K562 (cell line): ENCODE measurements around the gene ZMYND8. TPM values are rescaled to one million over a fixed set of nuclear protein-coding genes. Genes with fewer than 3 reads are reported as not detected.
A peak's percentile ranks its signal among the peaks of the same experiment; 100 is the strongest.

Source experiments
- ATAC-seq: fragments of 200-7000 bp; cut with Tn5 transposase; 3 replicates; pipeline ENCODE4 v1.9.1; 2020; ENCODE audit warnings: moderate library complexity
- BruUV-seq: library from RNA; stranded (reverse); fragments of 400-500 nt; replicated peaks from 2 replicates; lab custom pipeline; 2021; lab: Mats Ljungman, UMichigan
- CTCF ChIA-PET: fragments of 300-600 bp; formaldehyde crosslinking; extraction: SDS; loops from one replicate; lab custom pipeline; 2021; ENCODE audit warnings: low intra/inter-chr PET ratio; lab: Yijun Ruan, JAX
- POLR2A ChIA-PET: fragments of 300-600, 350-650 bp; sonication (Branson Sonifier 250); formaldehyde crosslinking; extraction: SDS; loops from one replicate; lab custom pipeline; 2021; ENCODE audit warnings: antibody characterized with exemption, inconsistent platforms; lab: Yijun Ruan, JAX
- DNase-seq, 4 experiments: peaks; one replicate each; pipeline versions ENCODE4 v3.0.0 to v3.0.0-alpha.2; 2011 to 2018; ENCODE audit warnings: low spot score in 3 of 4, mixed read lengths in 3 of 4; ENCODE audit errors: extremely low read depth in 1 of 4
- FAIRE-seq: peaks from 2 replicates; lab custom pipeline; 2011; peaks lifted over from hg19 to GRCh38; lab: Jason Lieb, UNC
- H2AFZ ChIP-seq: 2 replicates; pipeline ENCODE4 v1.6.0; 2011; ENCODE audit warnings: low read depth, low read length, control low read depth, inconsistent platforms
- H3K27ac ChIP-seq: fragments of 200-600 bp; 3 replicates; pipeline ENCODE4 v1.8.0; 2011; ENCODE audit warnings: low read depth, mild to moderate bottlenecking, control low read depth, inconsistent platforms, low read length, moderate library complexity, mixed read lengths; ENCODE audit errors: extremely low read depth
- H3K27me3 ChIP-seq, 2 experiments: fragments of 300-600 bp in 1 of 2; 2 replicates in 1 of 2; 3 replicates in 1 of 2; pipeline versions ENCODE4 v1.6.0 to v1.8.0; 2011; ENCODE audit warnings: inconsistent platforms in 2 of 2, low read length in 2 of 2, mild to moderate bottlenecking in 1 of 2, mixed read lengths in 1 of 2, moderate library complexity in 1 of 2; ENCODE audit not compliant: control insufficient read depth in 2 of 2, insufficient read depth in 2 of 2
- H3K36me3 ChIP-seq: fragments of 300-600 bp; 3 replicates; pipeline ENCODE4 v1.8.0; 2011; ENCODE audit warnings: mild to moderate bottlenecking, low read length, inconsistent platforms; ENCODE audit not compliant: control insufficient read depth, insufficient read depth
- H3K4me1 ChIP-seq, 2 experiments: fragments of 200-600 bp in 1 of 2; replicated peaks in 1 of 2; 2 replicates in 1 of 2; 3 replicates in 1 of 2; pipeline versions ENCODE4 v1.5.1 to v1.8.0; 2011; ENCODE audit warnings: inconsistent platforms in 2 of 2, low read length in 2 of 2, mild to moderate bottlenecking in 1 of 2, mixed read lengths in 1 of 2, moderate library complexity in 1 of 2; ENCODE audit not compliant: control insufficient read depth in 2 of 2, insufficient read depth in 2 of 2
- H3K4me2 ChIP-seq: 2 replicates; pipeline ENCODE4 v1.6.1; 2011; ENCODE audit warnings: low read length, control low read depth, inconsistent platforms, mixed read lengths; ENCODE audit not compliant: insufficient read depth
- H3K4me3 ChIP-seq: fragments of 200-600 bp; sonication (generic), shearing (Covaris generic); 2 replicates; pipeline ENCODE4 v1.5.1; 2016; ENCODE audit warnings: control low read depth, inconsistent platforms
- H3K79me2 ChIP-seq: fragments of 200-600 bp; 3 replicates; pipeline ENCODE4 v1.8.0; 2011; ENCODE audit warnings: low read length, inconsistent platforms; ENCODE audit not compliant: control insufficient read depth, insufficient read depth
- H3K9ac ChIP-seq, 2 experiments: 2 replicates each; pipeline versions ENCODE4 v1.6.0 to v1.6.1; 2011; ENCODE audit warnings: low read depth in 2 of 2, low read length in 2 of 2, control low read depth in 1 of 2, inconsistent platforms in 1 of 2, mild to moderate bottlenecking in 1 of 2, mixed read lengths in 1 of 2; ENCODE audit not compliant: insufficient read depth in 1 of 2
- H3K9me1 ChIP-seq: one replicate; pipeline ENCODE4 v1.6.0; 2011; ENCODE audit warnings: inconsistent platforms, mild to moderate bottlenecking, low read length, moderate library complexity; ENCODE audit not compliant: control insufficient read depth, insufficient read depth
- H3K9me3 ChIP-seq: replicated peaks from 2 replicates; pipeline ENCODE4 v1.5.1; 2011; ENCODE audit warnings: low read depth, low read length, inconsistent platforms; ENCODE audit not compliant: control insufficient read depth, insufficient read depth
- H4K20me1 ChIP-seq: replicated peaks from 2 replicates; pipeline ENCODE4 v1.6.1; 2011; ENCODE audit warnings: low read length, inconsistent platforms, mixed read lengths; ENCODE audit not compliant: control insufficient read depth, insufficient read depth
- NCOA2 ChIP-seq, 2 experiments: fragments of 450-650 bp; IDR thresholded peaks; 2 replicates each; pipeline ENCODE4 v1.6.1; 2018; ENCODE audit warnings: mild to moderate bottlenecking in 2 of 2, moderate library complexity in 1 of 2; ENCODE audit not compliant: partially characterized antibody in 2 of 2
- WGBS: fragments of 100-300 bp; shearing (Covaris generic); methylation state at CpG from one replicate; pipeline ENCODE4 v1.1.6; 2016; ENCODE audit warnings: low coverage, mixed read lengths; ENCODE audit not compliant: insufficient coverage; ENCODE audit errors: missing lambda C conversion rate; 5-methylcytosine and 5-hydroxymethylcytosine counted together
- in situ Hi-C: fragments of 300-500 bp; cut with MboI; formaldehyde crosslinking; loops from 4 replicates; pipeline ENCODE4 v1.15.0; 2018; ENCODE audit warnings: inconsistent platforms, mixed read lengths
- intact Hi-C: fragments of 100-400 bp; cut with micrococcal nuclease; formaldehyde crosslinking; loops from 2 replicates; pipeline ENCODE4 v1.14.2; 2022
- polyA plus RNA-seq, 8 experiments: library from polyadenylated mRNA; depleted of rRNA in 4 of 8; stranded (reverse) in 5 of 8; unstranded in 3 of 8; fragments of >200 nt; fragmentation: Nextera tagmentation in 2 of 8; fragmentation: Illumina TruSeq in 1 of 8; extraction: Ambion mirVana in 2 of 8; extraction: Trizol in 1 of 8; gene quantifications; 2 replicates each; pipeline versions ENCODE4 v1.2.1 to v1.2.3, GENCODE V29; 2011 to 2014; ENCODE audit warnings: inconsistent platforms in 1 of 8, missing spikeins in 1 of 8
- total RNA-seq, 7 experiments: library from RNA; depleted of rRNA in 6 of 7; stranded (reverse); fragments of >200 nt in 6 of 7; fragmentation: Illumina TruSeq in 2 of 7; extraction: Trizol in 2 of 7; gene quantifications; 2 replicates each; pipeline versions ENCODE4 v1.2.1 to v1.2.3, GENCODE V29; 2011 to 2021; ENCODE audit warnings: low replicate concordance in 1 of 7
- TF ChIP-seq, protein P1 (sequence below), 2 experiments: fragments of 450-650 bp; IDR thresholded peaks; 2 replicates each; pipeline ENCODE4 v1.6.1; 2016
- TF ChIP-seq, protein P2 (sequence below), 3 experiments: fragments of 200-800 bp in 1 of 3; fragments of 250-450 bp in 1 of 3; fragments of 450-650 bp in 1 of 3; sonication (Bioruptor Pico) in 1 of 3; sonication (Bioruptor generic) in 1 of 3; formaldehyde crosslinking in 1 of 3; IDR thresholded peaks; 2 replicates each; pipeline versions ENCODE4 v1.6.1 to v1.8.0; 2016 to 2022; ENCODE audit warnings: mild to moderate bottlenecking in 2 of 3, missing genetic modification characterization in 2 of 3, missing compliant biosample characterization in 1 of 3, moderate library complexity in 1 of 3
- TF ChIP-seq, protein P3 (sequence below), 2 experiments: fragments of 450-650 bp in 1 of 2; IDR thresholded peaks; 2 replicates each; pipeline ENCODE4 v1.6.1; 2011 to 2017; ENCODE audit warnings: low read depth in 2 of 2, antibody characterized with exemption in 1 of 2, borderline replicate concordance in 1 of 2, low read length in 1 of 2, mild to moderate bottlenecking in 1 of 2, mixed read lengths in 1 of 2; ENCODE audit not compliant: control insufficient read depth in 1 of 2
- TF ChIP-seq, protein P4 (sequence below): sonication (generic); formaldehyde crosslinking; IDR thresholded peaks from 2 replicates; pipeline ENCODE4 v1.8.1; 2023; ENCODE audit warnings: mild to moderate bottlenecking, missing genetic modification reagents

The ZMYND8 gene
- total and polyA plus RNA-seq, 9 of the 15 experiments (the other 6 are each of a cell fraction or from before 2014, with no cell fraction given): 31.8 to 148 (median 71.9) TPM

DNA sequence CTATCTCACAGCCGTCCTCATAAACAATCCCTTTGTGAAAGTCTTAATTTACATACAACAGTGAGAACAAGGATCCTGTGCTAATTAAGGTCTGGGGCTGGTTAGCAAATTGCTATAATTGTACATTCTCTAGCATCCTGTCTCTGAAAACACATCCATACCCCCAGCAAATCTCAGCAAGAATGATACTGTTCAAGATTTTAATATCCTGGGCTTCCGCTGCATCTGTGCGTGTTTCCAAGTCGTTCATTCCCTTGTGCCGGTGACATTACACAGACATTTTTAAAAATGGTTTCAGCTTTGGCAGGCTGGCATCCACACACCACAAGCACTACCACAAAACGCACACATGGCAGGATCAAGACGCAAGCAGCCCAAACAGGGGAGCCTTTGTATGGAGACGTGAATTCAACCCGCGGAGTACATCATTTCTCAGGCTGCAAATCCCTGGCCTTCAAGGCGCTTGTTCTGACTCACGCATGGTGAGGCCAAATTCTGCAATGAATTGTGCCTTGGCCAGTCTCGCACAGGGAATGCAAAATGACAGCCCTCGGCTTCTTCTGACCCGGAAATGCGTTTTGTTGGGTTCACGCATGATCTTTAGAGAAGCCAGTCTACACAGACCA is 20.3 kb downstream of the ZMYND8 start:
- no TSS peak for BruUV-seq
- intact Hi-C loops (no loop called here), in situ Hi-C loops (no loop called here)
- Histone ChIP-seq H3K27ac (peak overlapping the region; percentile 3; the same call in 2 of the 3 replicates), H4K20me1 (peaks cover 53% of the 10 kb centered on the region), H3K9me3 (no peaks in the 10 kb centered on the region), H3K79me2 (peaks cover 100% of the 10 kb centered on the region), H3K4me2 (no peak overlapping the region), H3K4me3 (no peak overlapping the region), H3K4me1 (peaks cover 54 to 67% of the 10 kb centered on the region in 2 experiments; a peak in 4 of 5 replicates), H3K9ac (0 out of 4 replicates have a peak overlapping the region, but pooled peaks of 1 of the 2 experiments have one; percentile 31), H3K36me3 (peaks cover 84% of the 10 kb centered on the region), H3K27me3 (no peaks in the 10 kb centered on the region), H2AFZ (no peak overlapping the region), H3K9me1 (no peaks in the 10 kb centered on the region)
- WGBS: 78% methylated on average over 16 of the region's 17 CpGs
- FAIRE-seq: no peak
- POLR2A ChIA-PET: interaction anchor here (0.5 to 1.3 kb wide), 6 partner anchors 9 to 800 kb away, joined by 3 to 9 read pairs (median 4); partner anchors contain the start of gene ZMYND8
- DNase-seq: no peak
- TF ChIP-seq, protein P1, sequence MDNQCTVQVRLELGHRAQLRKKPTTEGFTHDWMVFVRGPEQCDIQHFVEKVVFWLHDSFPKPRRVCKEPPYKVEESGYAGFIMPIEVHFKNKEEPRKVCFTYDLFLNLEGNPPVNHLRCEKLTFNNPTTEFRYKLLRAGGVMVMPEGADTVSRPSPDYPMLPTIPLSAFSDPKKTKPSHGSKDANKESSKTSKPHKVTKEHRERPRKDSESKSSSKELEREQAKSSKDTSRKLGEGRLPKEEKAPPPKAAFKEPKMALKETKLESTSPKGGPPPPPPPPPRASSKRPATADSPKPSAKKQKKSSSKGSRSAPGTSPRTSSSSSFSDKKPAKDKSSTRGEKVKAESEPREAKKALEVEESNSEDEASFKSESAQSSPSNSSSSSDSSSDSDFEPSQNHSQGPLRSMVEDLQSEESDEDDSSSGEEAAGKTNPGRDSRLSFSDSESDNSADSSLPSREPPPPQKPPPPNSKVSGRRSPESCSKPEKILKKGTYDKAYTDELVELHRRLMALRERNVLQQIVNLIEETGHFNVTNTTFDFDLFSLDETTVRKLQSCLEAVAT (IDR thresholded peaks at IDR 0.05): peak in 1 of 2 experiments; percentile 36; a peak in 1 of 4 replicates
- TF ChIP-seq, protein P2, sequence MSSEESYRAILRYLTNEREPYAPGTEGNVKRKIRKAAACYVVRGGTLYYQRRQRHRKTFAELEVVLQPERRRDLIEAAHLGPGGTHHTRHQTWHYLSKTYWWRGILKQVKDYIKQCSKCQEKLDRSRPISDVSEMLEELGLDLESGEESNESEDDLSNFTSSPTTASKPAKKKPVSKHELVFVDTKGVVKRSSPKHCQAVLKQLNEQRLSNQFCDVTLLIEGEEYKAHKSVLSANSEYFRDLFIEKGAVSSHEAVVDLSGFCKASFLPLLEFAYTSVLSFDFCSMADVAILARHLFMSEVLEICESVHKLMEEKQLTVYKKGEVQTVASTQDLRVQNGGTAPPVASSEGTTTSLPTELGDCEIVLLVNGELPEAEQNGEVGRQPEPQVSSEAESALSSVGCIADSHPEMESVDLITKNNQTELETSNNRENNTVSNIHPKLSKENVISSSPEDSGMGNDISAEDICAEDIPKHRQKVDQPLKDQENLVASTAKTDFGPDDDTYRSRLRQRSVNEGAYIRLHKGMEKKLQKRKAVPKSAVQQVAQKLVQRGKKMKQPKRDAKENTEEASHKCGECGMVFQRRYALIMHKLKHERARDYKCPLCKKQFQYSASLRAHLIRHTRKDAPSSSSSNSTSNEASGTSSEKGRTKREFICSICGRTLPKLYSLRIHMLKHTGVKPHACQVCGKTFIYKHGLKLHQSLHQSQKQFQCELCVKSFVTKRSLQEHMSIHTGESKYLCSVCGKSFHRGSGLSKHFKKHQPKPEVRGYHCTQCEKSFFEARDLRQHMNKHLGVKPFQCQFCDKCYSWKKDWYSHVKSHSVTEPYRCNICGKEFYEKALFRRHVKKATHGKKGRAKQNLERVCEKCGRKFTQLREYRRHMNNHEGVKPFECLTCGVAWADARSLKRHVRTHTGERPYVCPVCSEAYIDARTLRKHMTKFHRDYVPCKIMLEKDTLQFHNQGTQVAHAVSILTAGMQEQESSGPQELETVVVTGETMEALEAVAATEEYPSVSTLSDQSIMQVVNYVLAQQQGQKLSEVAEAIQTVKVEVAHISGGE (CRISPR knock-in tag; IDR thresholded peaks at IDR 0.05): peak in 1 of 3 experiments; percentile 73; a peak in 2 of 6 replicates
- TF ChIP-seq, protein P3, sequence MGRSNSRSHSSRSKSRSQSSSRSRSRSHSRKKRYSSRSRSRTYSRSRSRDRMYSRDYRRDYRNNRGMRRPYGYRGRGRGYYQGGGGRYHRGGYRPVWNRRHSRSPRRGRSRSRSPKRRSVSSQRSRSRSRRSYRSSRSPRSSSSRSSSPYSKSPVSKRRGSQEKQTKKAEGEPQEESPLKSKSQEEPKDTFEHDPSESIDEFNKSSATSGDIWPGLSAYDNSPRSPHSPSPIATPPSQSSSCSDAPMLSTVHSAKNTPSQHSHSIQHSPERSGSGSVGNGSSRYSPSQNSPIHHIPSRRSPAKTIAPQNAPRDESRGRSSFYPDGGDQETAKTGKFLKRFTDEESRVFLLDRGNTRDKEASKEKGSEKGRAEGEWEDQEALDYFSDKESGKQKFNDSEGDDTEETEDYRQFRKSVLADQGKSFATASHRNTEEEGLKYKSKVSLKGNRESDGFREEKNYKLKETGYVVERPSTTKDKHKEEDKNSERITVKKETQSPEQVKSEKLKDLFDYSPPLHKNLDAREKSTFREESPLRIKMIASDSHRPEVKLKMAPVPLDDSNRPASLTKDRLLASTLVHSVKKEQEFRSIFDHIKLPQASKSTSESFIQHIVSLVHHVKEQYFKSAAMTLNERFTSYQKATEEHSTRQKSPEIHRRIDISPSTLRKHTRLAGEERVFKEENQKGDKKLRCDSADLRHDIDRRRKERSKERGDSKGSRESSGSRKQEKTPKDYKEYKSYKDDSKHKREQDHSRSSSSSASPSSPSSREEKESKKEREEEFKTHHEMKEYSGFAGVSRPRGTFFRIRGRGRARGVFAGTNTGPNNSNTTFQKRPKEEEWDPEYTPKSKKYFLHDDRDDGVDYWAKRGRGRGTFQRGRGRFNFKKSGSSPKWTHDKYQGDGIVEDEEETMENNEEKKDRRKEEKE (IDR thresholded peaks at IDR 0.05; ENCODE audit: borderline replicate concordance in 1 of 2, control insufficient read depth in 1 of 2, low read depth in 2 of 2, low read length in 1 of 2): 0 out of 4 replicates have a peak, but pooled peaks of 1 of the 2 experiments have one; percentile 26
- TF ChIP-seq, protein P4, sequence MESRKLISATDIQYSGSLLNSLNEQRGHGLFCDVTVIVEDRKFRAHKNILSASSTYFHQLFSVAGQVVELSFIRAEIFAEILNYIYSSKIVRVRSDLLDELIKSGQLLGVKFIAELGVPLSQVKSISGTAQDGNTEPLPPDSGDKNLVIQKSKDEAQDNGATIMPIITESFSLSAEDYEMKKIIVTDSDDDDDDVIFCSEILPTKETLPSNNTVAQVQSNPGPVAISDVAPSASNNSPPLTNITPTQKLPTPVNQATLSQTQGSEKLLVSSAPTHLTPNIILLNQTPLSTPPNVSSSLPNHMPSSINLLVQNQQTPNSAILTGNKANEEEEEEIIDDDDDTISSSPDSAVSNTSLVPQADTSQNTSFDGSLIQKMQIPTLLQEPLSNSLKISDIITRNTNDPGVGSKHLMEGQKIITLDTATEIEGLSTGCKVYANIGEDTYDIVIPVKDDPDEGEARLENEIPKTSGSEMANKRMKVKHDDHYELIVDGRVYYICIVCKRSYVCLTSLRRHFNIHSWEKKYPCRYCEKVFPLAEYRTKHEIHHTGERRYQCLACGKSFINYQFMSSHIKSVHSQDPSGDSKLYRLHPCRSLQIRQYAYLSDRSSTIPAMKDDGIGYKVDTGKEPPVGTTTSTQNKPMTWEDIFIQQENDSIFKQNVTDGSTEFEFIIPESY (CRISPR knock-in tag): peak; percentile 72
- no peak for TF ChIP-seq NCOA2 (IDR thresholded peaks at IDR 0.05; ENCODE audit: partially characterized antibody in 2 of 2)
- CTCF ChIA-PET: no interaction called here
- no peak for ATAC-seq
